Ovary (tissue), 9 donors: ENCODE data around the gene WWOX. TPM values are rescaled to one million over a fixed set of nuclear protein-coding genes. Genes with fewer than 3 reads are reported as not detected.

Source experiments
- DNase-seq, 5 donors: peaks; one replicate each; pipeline ENCODE4 v3.0.0-alpha.2; 2019 to 2020
- H3K27ac ChIP-seq, 2 donors: fragments of 200-600 bp; one replicate each; pipeline versions ENCODE4 v1.5.1 to v1.8.0; 2019 to 2022
- H3K27me3 ChIP-seq: fragments of 200-600 bp; one replicate; pipeline ENCODE4 v1.8.0; 2022
- H3K36me3 ChIP-seq: fragments of 200-600 bp; sonication (generic); one replicate; pipeline ENCODE4 v1.5.1; 2019
- H3K4me1 ChIP-seq: one replicate; pipeline ENCODE4 v1.8.1; 2013; ENCODE audit warnings: mild to moderate bottlenecking, moderate library complexity; ENCODE audit not compliant: insufficient read depth
- H3K4me3 ChIP-seq: fragments of 200-600 bp; sonication (generic); one replicate; pipeline ENCODE4 v1.5.1; 2017
- H3K9me3 ChIP-seq, 2 donors: fragments of 200-600 bp in 1 of 2; sonication (generic) in 1 of 2; one replicate each; pipeline versions ENCODE4 v1.5.1 to v1.8.1; 2013 to 2019; ENCODE audit warnings: mild to moderate bottlenecking in 1 of 2, moderate library complexity in 1 of 2
- CTCF ChIP-seq, 3 donors: fragments of 450-650 bp in 2 of 3; fragments of 200-600 bp in 1 of 3; IDR thresholded peaks; one replicate each; pipeline versions ENCODE4 v1.5.1 to v1.8.0; 2016 to 2022; ENCODE audit warnings: antibody characterized with exemption in 3 of 3, mild to moderate bottlenecking in 1 of 3
- EP300 ChIP-seq: sonication (generic); formaldehyde crosslinking; IDR thresholded peaks from one replicate; pipeline ENCODE4 v1.6.1; 2017; ENCODE audit warnings: antibody characterized with exemption
- POLR2A ChIP-seq: fragments of 450-650 bp; IDR thresholded peaks from one replicate; pipeline ENCODE4 v1.6.1; 2017; ENCODE audit warnings: antibody characterized with exemption, mild to moderate bottlenecking, moderate library complexity
- WGBS, 3 donors: extraction: QIAGEN DNeasy Blood & Tissue Kit in 1 of 3; methylation state at CpG; one replicate each; pipeline versions ENCODE4 v1.1.5 to v1.1.7; 2013 to 2017; 5-methylcytosine and 5-hydroxymethylcytosine counted together
- intact Hi-C, 4 donors: fragments of 100-400 bp; cut with DNase I; formaldehyde crosslinking; loops; one replicate each; pipeline versions ENCODE4 v1.11.0 to v1.15.1; 2022 to 2023
- polyA plus RNA-seq, 2 donors: library from polyadenylated mRNA; stranded (reverse); fragments of 200-250 nt in 1 of 2; fragments of 350-450 nt in 1 of 2; fragmentation: Illumina TruSeq in 1 of 2; extraction: RNeasy Lipid Tissue Mini Kit (QIAGEN cat#74804) in 1 of 2; gene quantifications; one replicate each; pipeline ENCODE4 v1.2.3, GENCODE V29; 2013 to 2014
- total RNA-seq, 7 donors: library from RNA; depleted of rRNA in 2 of 7; stranded (reverse); fragments of >200 nt in 2 of 7; fragmentation: NEBNext Ultra II Directional in 3 of 7; extraction: Animal tissue kit (Norgen Biotek cat#: 25700) in 3 of 7; gene quantifications; one replicate each; pipeline versions ENCODE4 v1.1.0 to v1.2.4, GENCODE V29; 2016 to 2023
- donor health status: DM: no; HTN: no; CAD: no; lungs with moderate emphysema.
- donor health status: DM: no; HTN: no; CAD: no.
- donor health status: Bipolar disorder and iron deficiency.
- donor health status: DM: yes; HTN: yes; CAD: no.
- donor health status: DM: no; HTN: no; CAD: no.
- donor health status: DM: yes; HTN: yes; CAD: no.

The WWOX gene
- total and polyA plus RNA-seq, 9 donors, result 11.0 to 40.5 (median 25.2) TPM

GRCh38 chr16:79122343-79122742, 1022.9 kb downstream of the WWOX start:
- TF ChIP-seq POLR2A, result no peak
- TF ChIP-seq EP300, result no peak
- TF ChIP-seq CTCF (IDR thresholded peaks at IDR 0.05), result no peak
- DNase-seq, result no peak
- Histone ChIP-seq H3K9me3 (no peaks in the 10 kb centered on the region), H3K36me3 (no peaks in the 10 kb centered on the region), H3K4me3 (no peak overlapping the region), H3K27me3 (no peaks in the 10 kb centered on the region), H3K27ac (no peak overlapping the region), H3K4me1 (peaks cover 2% of the 10 kb centered on the region)
- intact Hi-C loops, result loop anchor here in 1 of 4 donors (2.0 kb wide), 1 partner anchor 78 kb away; no protein-coding TSS in a partner anchor
- WGBS, 3 donors, result 95 to 98% (median 96%) methylated on average over 8 of the region's 8 CpGs

DNA sequence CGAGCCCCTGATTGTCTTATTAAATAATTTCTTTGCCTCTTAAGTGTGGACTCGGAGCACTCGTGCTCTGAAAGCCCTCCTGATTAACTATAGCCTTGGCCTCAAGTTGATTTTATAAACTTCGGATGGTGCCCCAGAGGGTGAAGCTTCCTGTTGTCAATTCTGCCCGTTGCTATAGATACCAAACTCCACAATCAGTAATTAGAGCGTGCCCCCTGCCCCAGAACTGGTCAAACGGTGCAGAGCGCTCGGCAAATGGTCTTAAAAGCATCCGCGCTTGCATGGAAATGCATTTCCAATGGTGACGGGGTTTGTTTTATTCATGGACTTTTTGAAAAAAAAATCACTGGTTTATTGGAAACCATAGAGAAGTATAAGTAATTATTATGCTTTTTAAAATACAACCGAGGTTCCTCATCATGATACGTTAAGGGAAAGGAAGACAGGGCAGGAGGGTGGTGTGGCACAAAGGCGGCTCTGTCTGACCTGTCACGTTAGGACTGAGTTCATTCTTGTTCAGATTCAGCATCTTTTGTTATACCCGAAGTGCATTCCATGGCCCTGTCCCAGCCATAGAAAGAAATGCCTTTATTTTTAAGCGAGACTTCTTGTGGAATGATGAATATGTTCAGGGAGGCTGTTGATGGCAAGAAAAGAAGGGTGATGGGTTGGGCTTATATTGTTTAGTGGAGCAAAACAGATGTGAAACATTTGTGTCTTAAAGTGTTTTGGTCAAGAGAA, 1024.7 kb downstream of the WWOX start:
- no peaks in the 10 kb centered on the region for H3K36me3 ChIP-seq
- peaks cover 2% of the 10 kb centered on the region for H3K4me1 ChIP-seq
- H3K4me3 ChIP-seq, result no peak overlapping the region
- TF ChIP-seq POLR2A (no peak), CTCF (IDR thresholded peaks at IDR 0.05) (no peak), EP300 (no peak)
- DNase-seq, result no peak
- WGBS, 3 donors, result 52 to 76% (median 58%) methylated on average over 18 of the region's 18 CpGs
- intact Hi-C loops, result no loop called here
- no peaks in the 10 kb centered on the region for H3K27me3 ChIP-seq
- H3K27ac ChIP-seq, result no peak overlapping the region
- H3K9me3 ChIP-seq, result no peaks in the 10 kb centered on the region

DNA sequence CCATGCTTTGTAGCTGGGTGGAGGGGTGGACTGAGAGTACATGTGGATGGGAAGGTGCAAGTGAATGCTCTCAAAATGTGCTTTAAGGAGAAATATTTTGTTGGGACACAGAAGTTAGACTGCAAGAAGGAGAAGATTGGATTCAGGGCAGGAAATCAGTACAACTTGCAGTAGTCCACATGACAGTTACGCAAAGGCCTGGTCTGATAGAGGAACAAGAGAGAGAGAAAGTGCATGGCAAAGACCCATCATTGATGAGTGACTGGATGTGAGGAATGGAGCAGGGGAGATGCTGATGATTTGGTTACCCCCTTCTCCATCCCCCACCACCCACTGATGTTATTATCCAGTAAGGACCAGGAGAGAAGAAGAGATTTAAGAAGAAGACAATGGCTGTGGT, 1028.3 kb downstream of the WWOX start:
- DNase-seq, result no peak
- intact Hi-C loops, result no loop called here

DNA sequence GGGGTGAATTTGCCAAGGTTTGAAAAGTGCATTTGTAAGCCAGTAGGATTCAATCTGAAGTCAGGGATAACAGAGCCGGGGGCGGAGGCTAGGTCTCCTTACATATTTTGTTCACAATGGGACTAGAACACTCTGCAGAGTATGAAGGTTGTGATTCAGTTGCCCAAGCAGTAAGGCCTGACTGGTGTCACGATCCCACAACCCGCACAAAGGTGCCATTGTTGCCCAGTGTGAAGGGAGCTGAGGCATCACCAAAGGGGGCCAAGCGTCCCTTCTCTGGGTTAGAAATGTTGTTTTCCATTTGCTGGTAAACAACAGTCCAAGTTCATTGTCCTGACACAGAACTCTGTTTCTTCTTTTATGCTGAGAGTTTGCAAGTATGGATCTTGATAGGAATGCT, 1029.3 kb downstream of the WWOX start:
- 87 to 94% (median 88%) methylated on average over 5 of the region's 5 CpGs for WGBS, 3 donors
- TF ChIP-seq POLR2A (no peak), EP300 (no peak), CTCF (IDR thresholded peaks at IDR 0.05) (no peak)
- Histone ChIP-seq H3K9me3 (no peaks in the 10 kb centered on the region), H3K4me1 (peaks cover 6% of the 10 kb centered on the region), H3K27ac (no peak overlapping the region), H3K27me3 (no peaks in the 10 kb centered on the region), H3K4me3 (no peak overlapping the region), H3K36me3 (no peaks in the 10 kb centered on the region)
- no peak for DNase-seq
- intact Hi-C loops, result no loop called here

More for the DNA sequence above, 1028.3 kb downstream of the WWOX start:
- H3K4me3 ChIP-seq, result no peak overlapping the region
- no peaks in the 10 kb centered on the region for H3K36me3 ChIP-seq
- no peaks in the 10 kb centered on the region for H3K27me3 ChIP-seq
- TF ChIP-seq EP300 (no peak), POLR2A (no peak), CTCF (IDR thresholded peaks at IDR 0.05) (no peak)
- H3K9me3 ChIP-seq, result no peaks in the 10 kb centered on the region
- peaks cover 3% of the 10 kb centered on the region for H3K4me1 ChIP-seq
- no peak overlapping the region for H3K27ac ChIP-seq
- WGBS, 3 donors, result 97 to 100% (median 100%) methylated on average over 1 of the region's 1 CpG
